SK-N-MC (cell line): ENCODE data around the gene IQCM.

Experiments used
- DNase-seq: peaks from one replicate; pipeline ENCODE4 v3.0.0-alpha.2; 2011; ENCODE audit warnings: low read depth, low spot score
- H3K27ac ChIP-seq: fragments of 200-600 bp; sonication (generic); 2 replicates; pipeline ENCODE4 v1.5.1; 2016; ENCODE audit warnings: mixed run types
- H3K36me3 ChIP-seq: fragments of 200-600 bp; sonication (generic); 2 replicates; pipeline ENCODE4 v1.6.1; 2017; ENCODE audit warnings: antibody characterized with exemption, low read length, mixed read lengths; ENCODE audit not compliant: insufficient read depth
- H3K4me3 ChIP-seq: fragments of 200-600 bp; sonication (generic); 2 replicates; pipeline ENCODE4 v1.5.1; 2016
- H3K9ac ChIP-seq: fragments of 200-600 bp; sonication (generic); 2 replicates; pipeline ENCODE4 v1.8.0; 2017; ENCODE audit warnings: mixed run types, mixed read lengths; ENCODE audit not compliant: insufficient read length
- H3K9me3 ChIP-seq: fragments of 200-600 bp; sonication (generic); 2 replicates; pipeline ENCODE4 v1.6.1; 2017; ENCODE audit warnings: low read depth, mild to moderate bottlenecking, antibody characterized with exemption, low read length, moderate library complexity, mixed read lengths
- EZH2 ChIP-seq: fragments of 200-600 bp; sonication (generic); IDR thresholded peaks from one replicate; pipeline ENCODE4 v1.6.1; 2017; ENCODE audit warnings: antibody characterized with exemption
- FOXP2 ChIP-seq: optimal IDR thresholded peaks from 2 replicates; pipeline ENCODE3; 2011; ENCODE audit warnings: mild to moderate bottlenecking, moderate library complexity; ENCODE audit not compliant: insufficient read depth; ENCODE audit errors: extremely low read length, control extremely low read depth
- POLR2AphosphoS5 ChIP-seq: IDR thresholded peaks from 2 replicates; pipeline ENCODE4 v1.6.1; 2012; ENCODE audit warnings: mild to moderate bottlenecking, low read depth, low read length, borderline replicate concordance

IQCM gene

GRCh38 chr4:149791851-149792250 lies 23.8 kb downstream of the IQCM start:
- Histone ChIP-seq H3K4me3 (no peak overlapping the region), H3K27ac (no peak overlapping the region), H3K9ac (no peak overlapping the region), H3K9me3 (no peaks in the 10 kb centered on the region), H3K36me3 (no peaks in the 10 kb centered on the region)
- TF ChIP-seq POLR2AphosphoS5: no peak
- TF ChIP-seq FOXP2: no peak
- TF ChIP-seq EZH2: no peak
- DNase-seq: no peak

- peak; percentile 20 for DNase-seq
- Histone ChIP-seq H3K4me3 (no peak overlapping the region), H3K9me3 (no peaks in the 10 kb centered on the region), H3K36me3 (no peaks in the 10 kb centered on the region), H3K27ac (no peak overlapping the region), H3K9ac (no peak overlapping the region)
- TF ChIP-seq POLR2AphosphoS5 (no peak), EZH2 (no peak), FOXP2 (no peak)
Measured at GRCh38 chr4:149790172-149790907, 25.3 kb downstream of the IQCM start.

GRCh38 chr4:149788300-149788699 lies 27.3 kb downstream of the IQCM start:
- TF ChIP-seq EZH2 (no peak), POLR2AphosphoS5 (no peak), FOXP2 (no peak)
- H3K36me3 ChIP-seq: no peaks in the 10 kb centered on the region
- no peak overlapping the region for H3K9ac ChIP-seq
- no peak overlapping the region for H3K27ac ChIP-seq
- no peak overlapping the region for H3K4me3 ChIP-seq
- no peaks in the 10 kb centered on the region for H3K9me3 ChIP-seq
- DNase-seq: no peak

GRCh38 chr4:149785696-149786431 lies 29.8 kb downstream of the IQCM start:
- H3K9me3 ChIP-seq: no peaks in the 10 kb centered on the region
- H3K4me3 ChIP-seq: no peak overlapping the region
- H3K9ac ChIP-seq: no peak overlapping the region
- DNase-seq: no peak
- H3K27ac ChIP-seq: no peak overlapping the region
- H3K36me3 ChIP-seq: no peaks in the 10 kb centered on the region
- TF ChIP-seq FOXP2 (no peak), EZH2 (no peak)

- no peak for DNase-seq
- no peak for TF ChIP-seq EZH2
- TF ChIP-seq POLR2AphosphoS5: no peak
- no peak for TF ChIP-seq FOXP2
- Histone ChIP-seq H3K9me3 (no peaks in the 10 kb centered on the region), H3K36me3 (no peaks in the 10 kb centered on the region), H3K9ac (no peak overlapping the region), H3K27ac (no peak overlapping the region), H3K4me3 (no peak overlapping the region)
Measured at GRCh38 chr4:149784018-149784417, 31.6 kb downstream of the IQCM start.

DNA sequence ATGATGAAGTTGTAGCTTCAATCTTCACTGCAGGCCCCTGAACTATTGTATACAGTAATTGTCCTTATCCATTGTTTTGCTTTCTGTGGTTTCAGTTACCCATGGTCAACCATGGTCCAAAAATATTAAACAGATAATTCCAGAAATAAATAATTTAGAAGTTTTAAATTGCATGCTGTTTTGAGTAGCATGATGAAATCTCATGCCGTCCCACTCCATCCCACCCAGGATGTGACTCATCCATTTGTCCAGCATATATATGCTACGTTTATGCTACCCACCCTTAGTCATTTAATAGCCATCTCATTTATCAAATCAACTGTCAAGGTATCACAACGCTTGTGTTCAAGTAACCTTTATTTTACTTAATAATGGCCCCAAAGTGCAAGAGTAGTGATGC lies 34.5 kb downstream of the IQCM start:
- H3K4me3 ChIP-seq: no peak overlapping the region
- H3K27ac ChIP-seq: no peak overlapping the region
- H3K9me3 ChIP-seq: no peaks in the 10 kb centered on the region
- no peaks in the 10 kb centered on the region for H3K36me3 ChIP-seq
- no peak for DNase-seq
- TF ChIP-seq FOXP2 (no peak), EZH2 (no peak), POLR2AphosphoS5 (no peak)
- no peak overlapping the region for H3K9ac ChIP-seq

DNA sequence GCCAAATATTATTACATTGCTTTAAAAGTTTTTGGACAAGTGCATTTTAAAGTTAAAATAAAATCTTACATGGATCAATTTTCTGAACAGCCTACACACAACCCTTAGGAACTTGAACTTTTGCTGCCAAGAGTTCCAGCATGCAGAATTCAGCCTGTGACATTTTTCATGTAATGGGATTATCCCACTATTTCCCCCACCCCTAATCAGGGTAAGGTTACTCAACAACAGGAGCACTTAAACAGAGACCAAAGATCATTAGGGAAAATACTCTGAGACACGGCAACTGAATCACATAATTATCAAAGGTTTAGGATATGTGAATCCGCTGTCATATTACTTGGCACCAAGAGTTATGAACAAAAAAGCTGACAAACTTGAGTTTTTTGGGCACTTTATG lies 47.2 kb downstream of the IQCM start:
- H3K9me3 ChIP-seq: no peaks in the 10 kb centered on the region
- no peak overlapping the region for H3K4me3 ChIP-seq
- H3K36me3 ChIP-seq: no peaks in the 10 kb centered on the region
- no peak overlapping the region for H3K27ac ChIP-seq
- TF ChIP-seq FOXP2 (no peak), EZH2 (no peak), POLR2AphosphoS5 (no peak)
- H3K9ac ChIP-seq: no peak overlapping the region
- DNase-seq: no peak

DNA sequence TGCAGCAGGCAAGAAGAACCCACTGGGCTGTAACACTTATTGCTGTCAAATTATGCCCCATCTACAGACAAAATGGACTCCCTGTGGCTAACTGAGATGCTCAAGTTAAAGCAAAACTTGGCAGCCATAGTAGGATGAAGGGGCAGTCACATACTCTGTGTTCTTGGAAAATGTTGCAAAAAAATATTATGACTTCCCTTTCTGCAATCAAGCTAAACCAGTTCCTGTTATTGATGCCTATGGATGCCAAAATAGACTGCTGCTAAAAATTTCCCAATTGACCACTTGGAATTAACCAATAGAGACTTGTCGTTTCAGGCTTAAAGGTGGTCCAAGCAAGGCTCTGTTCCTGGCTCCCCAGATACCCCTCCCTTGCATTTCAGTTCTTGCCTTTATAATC lies 49.5 kb downstream of the IQCM start:
- H3K9me3 ChIP-seq: no peaks in the 10 kb centered on the region
- DNase-seq: no peak
- no peaks in the 10 kb centered on the region for H3K36me3 ChIP-seq
- no peak overlapping the region for H3K27ac ChIP-seq
- TF ChIP-seq FOXP2 (no peak), POLR2AphosphoS5 (no peak), EZH2 (no peak)
- H3K4me3 ChIP-seq: no peak overlapping the region
- no peak overlapping the region for H3K9ac ChIP-seq

DNA sequence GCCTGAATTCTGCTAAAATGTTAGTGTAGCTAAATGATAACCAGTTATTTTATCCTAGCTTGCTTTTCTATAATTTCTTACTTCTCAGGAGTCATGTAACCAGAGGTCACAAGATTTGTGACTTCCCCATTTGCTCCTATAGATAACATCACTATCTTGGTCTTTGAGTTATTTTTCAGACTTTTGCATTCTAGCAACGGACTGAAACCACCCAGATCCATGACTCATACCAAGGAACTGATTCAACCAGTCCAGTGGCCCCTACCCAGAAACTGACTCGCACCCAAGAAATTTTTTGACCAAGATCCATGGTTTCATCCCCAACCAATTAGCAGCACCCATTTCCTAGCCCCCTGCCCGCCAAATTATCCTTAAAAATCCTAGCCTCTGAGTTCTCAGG lies 50.0 kb downstream of the IQCM start:
- TF ChIP-seq EZH2 (no peak), POLR2AphosphoS5 (no peak), FOXP2 (no peak)
- H3K4me3 ChIP-seq: no peak overlapping the region
- DNase-seq: no peak
- no peak overlapping the region for H3K9ac ChIP-seq
- no peaks in the 10 kb centered on the region for H3K36me3 ChIP-seq
- H3K9me3 ChIP-seq: no peaks in the 10 kb centered on the region
- no peak overlapping the region for H3K27ac ChIP-seq
